A673 (cell line): ENCODE results near the gene IGFL2. TPM values are rescaled to one million over a fixed set of nuclear protein-coding genes. Genes with fewer than 3 reads are reported as not detected.

Experiments
- BruUV-seq: library from RNA; stranded (reverse); fragments of 400-500 nt; replicated peaks from 2 replicates; lab custom pipeline; 2021; lab: Mats Ljungman, UMichigan
- CTCF ChIA-PET: fragments of 300-600 bp; sonication (Branson Sonifier 250); formaldehyde crosslinking; loops from one replicate; lab custom pipeline; 2022; ENCODE audit warnings: antibody characterized with exemption; lab: Charles Lee
- POLR2A ChIA-PET: fragments of 300-600 bp; sonication (Branson Sonifier 250); formaldehyde crosslinking; loops from one replicate; lab custom pipeline; 2022; ENCODE audit warnings: antibody characterized with exemption; ENCODE audit not compliant: low non-redundant PET; lab: Charles Lee
- DNase-seq: peaks from one replicate; pipeline ENCODE4 v3.0.0-alpha.2; 2015; ENCODE audit warnings: low spot score
- H3K27ac ChIP-seq: fragments of 200-600 bp; sonication (generic); 2 replicates; pipeline ENCODE4 v1.5.1; 2016; ENCODE audit warnings: mixed run types, low read depth, mild to moderate bottlenecking, mixed read lengths, antibody characterized with exemption, low read length; ENCODE audit not compliant: poor library complexity, severe bottlenecking
- H3K27me3 ChIP-seq: fragments of 200-600 bp; sonication (generic); replicated peaks from 2 replicates; pipeline ENCODE4 v1.6.1; 2017; ENCODE audit warnings: mixed run types, low read depth, mild to moderate bottlenecking, mixed read lengths, antibody characterized with exemption, low read length; ENCODE audit not compliant: insufficient read depth, poor library complexity
- H3K36me3 ChIP-seq: fragments of 200-600 bp; sonication (generic); 2 replicates; pipeline ENCODE4 v1.6.1; 2016; ENCODE audit warnings: mixed run types, mild to moderate bottlenecking, mixed read lengths, antibody characterized with exemption, low read length; ENCODE audit not compliant: insufficient read depth, poor library complexity, severe bottlenecking
- H3K4me1 ChIP-seq: fragments of 200-600 bp; sonication (generic); 2 replicates; pipeline ENCODE4 v1.6.1; 2017; ENCODE audit warnings: mixed run types, mild to moderate bottlenecking, mixed read lengths, antibody characterized with exemption, low read length; ENCODE audit not compliant: insufficient read depth, poor library complexity, severe bottlenecking
- H3K4me3 ChIP-seq: fragments of 200-600 bp; sonication (generic); 2 replicates; pipeline ENCODE4 v1.5.1; 2016; ENCODE audit warnings: low read depth, mixed run types, mild to moderate bottlenecking, mixed read lengths, low read length; ENCODE audit not compliant: poor library complexity, severe bottlenecking
- H3K9me3 ChIP-seq: fragments of 200-600 bp; sonication (generic); 2 replicates; pipeline ENCODE4 v1.6.1; 2016; ENCODE audit warnings: mixed run types, low read depth, mild to moderate bottlenecking, mixed read lengths, antibody characterized with exemption, low read length; ENCODE audit not compliant: poor library complexity, severe bottlenecking
- CTCF ChIP-seq: fragments of 300-800, 200-600 bp; sonication (generic); conservative IDR thresholded peaks from 2 replicates; pipeline ENCODE4 v1.5.1; 2017; ENCODE audit warnings: low read depth, mild to moderate bottlenecking, antibody characterized with exemption, low read length, moderate library complexity, mixed read lengths
- EZH2 ChIP-seq: fragments of 200-600 bp; sonication (generic); IDR thresholded peaks from 2 replicates; pipeline ENCODE4 v1.6.1; 2017; ENCODE audit warnings: borderline replicate concordance, low read depth, mild to moderate bottlenecking, mixed read lengths, antibody characterized with exemption, low read length; ENCODE audit not compliant: poor library complexity, severe bottlenecking
- intact Hi-C: fragments of 100-400 bp; cut with micrococcal nuclease; formaldehyde crosslinking; loops from one replicate; pipeline ENCODE4 v1.10.0; 2022; ENCODE audit not compliant: unreplicated experiment
- total RNA-seq: library from RNA; stranded (reverse); gene quantifications from 2 replicates; pipeline ENCODE4 v1.2.3, GENCODE V29; 2021

IGFL2 gene
- total RNA-seq, 1 experiment from 2014 or later, result 0.45 TPM

GRCh38 chr19:46197314-46198070 lies 49.5 kb downstream of the IGFL2 start:
- ChIA-PET CTCF (no interaction called here), POLR2A (no interaction called here)
- H3K27me3 ChIP-seq, result no peaks in the 10 kb centered on the region
- H3K27ac ChIP-seq, result no peak overlapping the region
- H3K4me3 ChIP-seq, result no peak overlapping the region
- intact Hi-C loops, result no loop called here
- no peaks in the 10 kb centered on the region for H3K36me3 ChIP-seq
- H3K9me3 ChIP-seq, result no peaks in the 10 kb centered on the region
- TF ChIP-seq EZH2 (no peak), CTCF (no peak)
- BruUV-seq, result no TSS peak
- DNase-seq, result no peak
- H3K4me1 ChIP-seq, result no peaks in the 10 kb centered on the region

GRCh38 chr19:46198756-46199155 lies 50.7 kb downstream of the IGFL2 start:
- no TSS peak for BruUV-seq
- H3K9me3 ChIP-seq, result no peaks in the 10 kb centered on the region
- no peak for DNase-seq
- no peaks in the 10 kb centered on the region for H3K4me1 ChIP-seq
- H3K27ac ChIP-seq, result no peak overlapping the region
- TF ChIP-seq CTCF (no peak), EZH2 (no peak)
- H3K27me3 ChIP-seq, result no peaks in the 10 kb centered on the region
- ChIA-PET POLR2A (no interaction called here), CTCF (no interaction called here)
- H3K4me3 ChIP-seq, result no peak overlapping the region
- intact Hi-C loops, result no loop called here
- H3K36me3 ChIP-seq, result no peaks in the 10 kb centered on the region

- no TSS peak for BruUV-seq
- Histone ChIP-seq H3K27me3 (no peaks in the 10 kb centered on the region), H3K9me3 (no peaks in the 10 kb centered on the region), H3K4me3 (no peak overlapping the region), H3K27ac (no peak overlapping the region), H3K4me1 (no peaks in the 10 kb centered on the region), H3K36me3 (no peaks in the 10 kb centered on the region)
- ChIA-PET CTCF (no interaction called here), POLR2A (interaction anchor here (0.7 kb wide), 1 partner anchor 40 kb away, joined by 4 read pairs; no protein-coding TSS in a partner anchor)
- intact Hi-C loops, result no loop called here
- DNase-seq, result no peak
- TF ChIP-seq EZH2 (no peak), CTCF (no peak)
Observed at GRCh38 chr19:46201454-46202310, 53.6 kb downstream of the IGFL2 start.
